ENCODE results near the gene SELENOF. TPM values are rescaled to one million over a fixed set of nuclear protein-coding genes. Genes with fewer than 3 reads are reported as not detected.

Gene SELENOF
- total RNA-seq, 1 experiment from 2014 or later: 175 TPM

DNA sequence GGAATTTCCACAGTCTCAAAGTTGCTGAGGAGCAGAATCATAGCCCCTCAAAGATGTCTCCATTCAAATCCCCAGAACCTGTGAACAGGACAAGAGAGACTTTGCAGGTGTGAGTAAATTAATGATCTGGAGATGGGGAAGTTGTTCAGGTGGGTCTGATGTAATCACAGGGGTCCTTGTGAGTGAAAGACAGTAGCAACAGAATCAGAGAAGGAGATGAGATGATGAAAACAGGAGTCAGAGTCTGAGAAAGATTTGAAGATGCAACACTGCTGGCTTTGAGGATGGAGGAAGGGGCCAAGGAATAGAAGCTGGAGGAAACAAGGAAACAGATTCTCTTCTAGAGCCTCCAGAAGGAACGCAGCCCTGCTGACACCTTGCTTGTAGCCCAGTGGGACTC lies 81.5 kb downstream of the SELENOF start:
- no peaks in the 10 kb centered on the region; a peak in 1 of 4 replicates for H3K4me1 ChIP-seq (ENCODE audit: control insufficient read depth in 1 of 2, insufficient read depth in 2 of 2, low read length in 2 of 2)

More for the DNA sequence above, 81.5 kb downstream of the SELENOF start:
- ATAC-seq (no peak), DNase-seq (ENCODE audit: low read depth, low spot score) (no peak)
- RAD21 ChIA-PET (ENCODE audit: low non-redundant PET in 1 of 2, low total read pairs in 2 of 2, uncharacterized antibody in 2 of 2, unreplicated experiment in 2 of 2): no interaction called here
- H3K27me3 ChIP-seq (ENCODE audit: insufficient read depth, low read length): no peaks in the 10 kb centered on the region
- CTCF ChIA-PET: no interaction called here
- H3K36me3 ChIP-seq (ENCODE audit: control insufficient read depth in 1 of 2, insufficient read depth in 2 of 2, low read length in 2 of 2): no peaks in the 10 kb centered on the region
- no peaks in the 10 kb centered on the region for H3K79me2 ChIP-seq (ENCODE audit: insufficient read depth, low read length)
- BruUV-seq (replicated peaks): no TSS peak
- H3K9me2 ChIP-seq (ENCODE audit: insufficient read depth): no peaks in the 10 kb centered on the region
- no peaks in the 10 kb centered on the region for H4K20me1 ChIP-seq (ENCODE audit: insufficient read depth)
- intact Hi-C loops (cut with micrococcal nuclease): no loop called here
- H2AFZ ChIP-seq (ENCODE audit: low read depth, low read length, poor library complexity, severe bottlenecking): no peak overlapping the region
- POLR2A ChIA-PET: no interaction called here
- no peak for TF ChIP-seq SRF (IDR thresholded peaks at IDR 0.05; ENCODE audit: low read depth)
- TF ChIP-seq YY1 (IDR thresholded peaks at IDR 0.05; ENCODE audit: extremely low read depth, insufficient replicate concordance, low read depth, low read length): no peak
- TF ChIP-seq EGR1 (IDR thresholded peaks at IDR 0.05; ENCODE audit: low read depth): no peak
- TF ChIP-seq, protein P1, sequence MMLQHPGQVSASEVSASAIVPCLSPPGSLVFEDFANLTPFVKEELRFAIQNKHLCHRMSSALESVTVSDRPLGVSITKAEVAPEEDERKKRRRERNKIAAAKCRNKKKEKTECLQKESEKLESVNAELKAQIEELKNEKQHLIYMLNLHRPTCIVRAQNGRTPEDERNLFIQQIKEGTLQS (IDR thresholded peaks at IDR 0.05): no peak
- no peak for TF ChIP-seq CBX3 (IDR thresholded peaks at IDR 0.05; ENCODE audit: low read depth)
- no peak for TF ChIP-seq POLR2A (IDR thresholded peaks at IDR 0.05; ENCODE audit: borderline replicate concordance, extremely low read depth, insufficient read depth, insufficient read length)
- TF ChIP-seq ZFX (IDR thresholded peaks at IDR 0.05): no peak
- no peak for TF ChIP-seq FOSL1 (IDR thresholded peaks at IDR 0.05; ENCODE audit: low read depth)
- TF ChIP-seq, protein P2, sequence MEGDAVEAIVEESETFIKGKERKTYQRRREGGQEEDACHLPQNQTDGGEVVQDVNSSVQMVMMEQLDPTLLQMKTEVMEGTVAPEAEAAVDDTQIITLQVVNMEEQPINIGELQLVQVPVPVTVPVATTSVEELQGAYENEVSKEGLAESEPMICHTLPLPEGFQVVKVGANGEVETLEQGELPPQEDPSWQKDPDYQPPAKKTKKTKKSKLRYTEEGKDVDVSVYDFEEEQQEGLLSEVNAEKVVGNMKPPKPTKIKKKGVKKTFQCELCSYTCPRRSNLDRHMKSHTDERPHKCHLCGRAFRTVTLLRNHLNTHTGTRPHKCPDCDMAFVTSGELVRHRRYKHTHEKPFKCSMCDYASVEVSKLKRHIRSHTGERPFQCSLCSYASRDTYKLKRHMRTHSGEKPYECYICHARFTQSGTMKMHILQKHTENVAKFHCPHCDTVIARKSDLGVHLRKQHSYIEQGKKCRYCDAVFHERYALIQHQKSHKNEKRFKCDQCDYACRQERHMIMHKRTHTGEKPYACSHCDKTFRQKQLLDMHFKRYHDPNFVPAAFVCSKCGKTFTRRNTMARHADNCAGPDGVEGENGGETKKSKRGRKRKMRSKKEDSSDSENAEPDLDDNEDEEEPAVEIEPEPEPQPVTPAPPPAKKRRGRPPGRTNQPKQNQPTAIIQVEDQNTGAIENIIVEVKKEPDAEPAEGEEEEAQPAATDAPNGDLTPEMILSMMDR (IDR thresholded peaks at IDR 0.05 in 2 of 3, conservative IDR thresholded peaks at IDR 0.05 in 1 of 3; ENCODE audit: borderline replicate concordance in 1 of 3, insufficient read depth in 1 of 3, low read depth in 2 of 3, low read length in 2 of 3): no peak
- no peak for TF ChIP-seq EZH2phosphoT487 (IDR thresholded peaks at IDR 0.05; ENCODE audit: borderline replicate concordance)
- TF ChIP-seq SIN3A (IDR thresholded peaks at IDR 0.05; ENCODE audit: low read depth): no peak
- no peak for TF ChIP-seq CEBPB (IDR thresholded peaks at IDR 0.05; ENCODE audit: low read depth)
- TF ChIP-seq, protein P3, sequence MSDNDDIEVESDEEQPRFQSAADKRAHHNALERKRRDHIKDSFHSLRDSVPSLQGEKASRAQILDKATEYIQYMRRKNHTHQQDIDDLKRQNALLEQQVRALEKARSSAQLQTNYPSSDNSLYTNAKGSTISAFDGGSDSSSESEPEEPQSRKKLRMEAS (IDR thresholded peaks at IDR 0.05): no peak
- no peak for TF ChIP-seq ELF1 (IDR thresholded peaks at IDR 0.05; ENCODE audit: borderline replicate concordance, low read depth)
- TF ChIP-seq RAD21 (IDR thresholded peaks at IDR 0.05; ENCODE audit: low read depth): no peak
- no peak for TF ChIP-seq SP1 (IDR thresholded peaks at IDR 0.05; ENCODE audit: low read depth)
- TF ChIP-seq POLR2AphosphoS5 (IDR thresholded peaks at IDR 0.05; ENCODE audit: low read depth, low read length): no peak
- no peak overlapping the region for H3K4me3 ChIP-seq (replicated peaks in 1 of 2; ENCODE audit: low read depth in 1 of 2, low read length in 2 of 2)
- H3K9ac ChIP-seq (ENCODE audit: low read length): no peak overlapping the region
- no peak overlapping the region for H3K27ac ChIP-seq (ENCODE audit: low read depth, low read length)
- H3K9me3 ChIP-seq (ENCODE audit: control insufficient read depth in 1 of 2, insufficient read depth in 1 of 2, low read depth in 1 of 2, low read length in 2 of 2): no peaks in the 10 kb centered on the region
- no peak overlapping the region for H3K4me2 ChIP-seq (ENCODE audit: low read length)
